Caki2 (cell line): Measurements from ENCODE around the gene RGR. TPM values are rescaled to one million over a fixed set of nuclear protein-coding genes. Genes with fewer than 3 reads are reported as not detected.
A peak's percentile ranks its signal among the peaks of the same experiment; 100 is the strongest.

ENCODE experiments used
- DNase-seq: peaks from one replicate; pipeline ENCODE4 v3.0.0-alpha.2; 2015; ENCODE audit warnings: low read depth
- in situ Hi-C: cut with HindIII; loops from 2 replicates; pipeline ENCODE4 v1.10.0; 2016; ENCODE audit warnings: low sequenced_read_pairs, low pct_unique_long_range_greater_than_20kb, mixed read lengths
- total RNA-seq: library from RNA; depleted of rRNA; stranded (reverse); fragments of >200 nt; shearing (Covaris generic); gene quantifications from 2 replicates; pipeline ENCODE4 v1.2.3, GENCODE V29; 2014; ENCODE audit warnings: low replicate concordance

RGR gene
- total RNA-seq, 1 experiment from 2014 or later, result not detected

DNA sequence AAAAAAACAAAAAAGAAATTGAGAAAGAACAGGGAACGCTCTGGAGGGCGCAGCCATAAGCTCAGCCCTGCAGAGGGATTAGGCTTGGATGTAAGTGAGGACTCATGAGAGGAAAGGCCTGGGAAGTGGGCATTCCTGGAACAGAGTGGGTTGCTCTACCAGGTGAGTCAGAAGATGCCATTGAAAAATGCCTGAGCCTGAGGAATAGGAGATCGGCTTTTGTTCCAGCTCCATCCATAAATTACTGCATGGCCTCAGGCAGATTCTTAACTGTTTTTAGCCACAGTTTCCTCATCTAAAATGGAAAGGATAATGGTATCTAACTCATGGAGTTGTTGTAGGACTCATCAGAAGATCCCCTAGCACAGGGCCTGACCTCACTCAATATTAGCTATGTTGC, 1.1 kb upstream of the RGR start:
- no peak for DNase-seq
- in situ Hi-C loops, result no loop called here

DNA sequence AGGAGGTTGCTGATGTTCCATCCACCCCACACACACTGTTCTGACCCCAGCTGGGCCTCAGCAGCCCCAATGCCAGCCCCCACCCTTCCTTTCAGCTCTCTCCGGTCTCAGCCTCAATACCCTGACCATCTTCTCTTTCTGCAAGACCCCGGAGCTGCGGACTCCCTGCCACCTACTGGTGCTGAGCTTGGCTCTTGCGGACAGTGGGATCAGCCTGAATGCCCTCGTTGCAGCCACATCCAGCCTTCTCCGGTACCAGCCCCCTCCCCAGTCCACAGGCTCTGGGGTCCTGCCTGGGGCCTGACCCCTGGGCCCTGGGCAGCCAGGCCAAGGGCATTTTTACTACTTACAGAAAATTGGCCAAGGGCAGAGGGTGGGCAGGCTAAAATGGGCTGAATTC, 2.6 kb downstream of the RGR start:
- in situ Hi-C loops, result no loop called here
- DNase-seq, result no peak

DNA sequence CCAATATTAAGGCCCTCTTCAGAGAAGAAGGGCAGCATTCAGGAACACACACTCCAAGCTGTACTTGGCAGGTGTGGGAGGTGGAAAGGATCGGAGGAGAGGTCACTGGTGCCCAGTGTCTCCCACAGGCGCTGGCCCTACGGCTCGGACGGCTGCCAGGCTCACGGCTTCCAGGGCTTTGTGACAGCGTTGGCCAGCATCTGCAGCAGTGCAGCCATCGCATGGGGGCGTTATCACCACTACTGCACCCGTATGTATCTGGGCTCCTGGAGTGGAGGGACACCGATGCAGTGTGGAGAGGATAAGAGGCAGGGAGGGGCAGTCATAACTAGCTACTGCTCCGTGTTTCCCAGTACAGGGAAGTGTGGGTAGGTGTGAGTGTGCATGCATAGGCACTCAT, 3.9 kb downstream of the RGR start:
- DNase-seq, result no peak
- in situ Hi-C loops, result no loop called here

DNA sequence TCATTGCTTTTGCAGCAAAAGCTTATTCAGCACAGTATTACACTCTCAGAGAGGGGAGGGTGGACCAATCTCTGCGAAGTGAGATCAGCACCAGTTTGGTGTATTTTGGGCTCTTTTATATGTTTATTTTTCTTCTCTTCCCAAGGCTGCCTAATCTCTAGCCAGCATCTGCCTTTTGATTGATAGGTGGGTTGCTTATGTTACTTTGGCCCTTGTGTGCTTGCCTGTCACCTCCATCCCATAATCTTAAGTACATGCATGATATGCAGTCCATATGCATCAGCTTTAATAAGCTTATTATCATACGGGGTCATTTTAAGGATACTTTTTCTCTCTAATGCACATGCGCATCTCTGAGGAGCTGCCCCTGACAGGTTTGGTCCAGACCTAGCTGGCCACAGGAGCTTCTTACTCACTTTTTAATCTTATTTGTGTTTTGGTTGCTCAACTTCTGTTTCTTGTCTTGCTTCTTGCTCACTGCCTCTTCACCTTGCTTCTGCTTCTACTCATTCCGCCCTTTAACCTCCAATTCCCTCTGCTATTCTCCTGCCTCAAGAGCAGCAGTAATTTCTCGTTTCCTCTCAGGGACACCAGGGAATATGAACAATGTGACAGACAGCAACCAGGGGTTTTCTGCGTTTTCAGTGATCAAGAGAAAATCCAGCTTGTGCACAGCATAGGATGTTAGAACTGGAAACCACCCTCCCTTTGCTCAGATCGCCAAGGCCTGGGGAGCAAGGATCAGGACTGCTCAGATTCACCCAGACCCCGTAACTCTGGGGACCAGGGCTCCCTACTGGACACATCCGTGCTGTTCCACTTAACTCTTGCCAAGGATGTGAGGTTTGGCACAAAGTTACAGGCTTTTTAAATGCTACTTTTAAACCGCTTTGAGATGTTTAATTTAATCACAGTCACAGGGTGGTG, 10.0 kb downstream of the RGR start:
- DNase-seq, result no peak
- in situ Hi-C loops, result no loop called here

DNA sequence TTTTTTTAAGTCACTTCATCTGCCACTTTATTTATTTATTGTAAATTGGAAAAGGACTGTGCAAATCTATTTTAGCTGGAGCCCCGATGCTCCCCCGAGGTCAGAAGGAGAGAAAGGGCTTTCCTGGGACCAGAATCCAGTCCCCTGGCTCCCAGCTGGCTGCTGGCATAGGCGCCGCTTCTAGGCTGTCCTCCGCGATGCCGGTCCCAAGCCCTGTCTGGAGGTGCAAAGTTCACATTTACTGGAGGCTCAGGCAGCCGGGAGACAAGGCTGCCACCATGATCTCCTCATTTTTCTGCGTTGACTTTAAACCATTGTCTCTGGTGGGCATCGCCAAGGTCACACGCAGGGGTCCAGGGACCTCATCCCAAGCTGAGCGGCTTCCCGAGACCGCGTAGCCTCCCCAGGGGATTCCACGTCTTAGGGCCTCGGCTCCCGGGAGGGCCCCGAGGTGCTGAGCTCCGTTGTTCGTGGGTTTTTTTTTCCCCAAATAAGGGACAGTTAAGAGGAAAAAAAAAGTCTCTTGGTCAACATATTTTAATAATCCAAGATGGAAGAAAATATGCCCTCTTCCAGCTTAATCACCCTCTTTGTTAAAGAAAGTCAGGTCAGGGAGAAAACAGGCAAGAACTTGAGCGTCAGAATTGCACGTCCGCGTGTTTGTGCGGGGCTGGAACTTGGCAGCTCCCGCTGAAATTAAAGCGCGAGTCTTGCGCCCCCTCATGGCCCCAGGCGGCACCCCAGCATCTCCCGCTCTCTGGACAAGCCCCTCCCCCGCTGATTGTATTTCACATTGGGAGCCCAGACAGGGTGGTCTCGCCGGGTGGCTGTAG, 11.9 kb downstream of the RGR start:
- in situ Hi-C loops, result no loop called here
- DNase-seq, result no peak

DNA sequence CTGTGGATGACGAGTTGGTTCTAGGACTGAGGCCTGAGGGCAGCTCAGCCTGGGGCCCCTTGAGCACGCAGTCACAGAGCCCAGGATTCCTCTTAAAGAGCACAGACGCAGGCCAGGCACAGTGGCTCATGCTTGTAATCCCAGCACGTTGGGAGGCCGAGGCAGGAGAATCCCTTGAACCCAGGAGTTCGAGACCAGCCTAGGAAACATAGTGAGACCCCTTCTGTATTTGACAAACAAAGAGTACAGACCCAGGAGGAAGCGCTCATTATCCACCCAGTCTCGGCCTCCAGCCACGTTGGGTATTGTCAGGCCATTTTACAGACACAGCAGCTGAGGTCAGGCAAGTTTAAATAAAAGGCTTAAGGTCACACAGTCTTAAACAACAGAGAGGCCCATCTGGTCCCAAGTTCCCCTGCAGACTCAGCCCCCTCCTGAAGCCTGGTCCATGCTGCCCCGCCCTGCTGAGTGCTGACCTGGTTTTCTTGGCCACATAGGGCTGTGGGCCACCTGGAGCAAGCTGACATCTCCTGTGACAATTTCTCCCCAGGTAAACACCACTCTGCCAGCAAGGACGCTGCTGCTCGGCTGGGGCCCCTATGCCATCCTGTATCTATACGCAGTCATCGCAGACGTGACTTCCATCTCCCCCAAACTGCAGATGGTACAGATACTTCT, 12.6 kb downstream of the RGR start:
- no peak for DNase-seq
- in situ Hi-C loops, result no loop called here

DNA sequence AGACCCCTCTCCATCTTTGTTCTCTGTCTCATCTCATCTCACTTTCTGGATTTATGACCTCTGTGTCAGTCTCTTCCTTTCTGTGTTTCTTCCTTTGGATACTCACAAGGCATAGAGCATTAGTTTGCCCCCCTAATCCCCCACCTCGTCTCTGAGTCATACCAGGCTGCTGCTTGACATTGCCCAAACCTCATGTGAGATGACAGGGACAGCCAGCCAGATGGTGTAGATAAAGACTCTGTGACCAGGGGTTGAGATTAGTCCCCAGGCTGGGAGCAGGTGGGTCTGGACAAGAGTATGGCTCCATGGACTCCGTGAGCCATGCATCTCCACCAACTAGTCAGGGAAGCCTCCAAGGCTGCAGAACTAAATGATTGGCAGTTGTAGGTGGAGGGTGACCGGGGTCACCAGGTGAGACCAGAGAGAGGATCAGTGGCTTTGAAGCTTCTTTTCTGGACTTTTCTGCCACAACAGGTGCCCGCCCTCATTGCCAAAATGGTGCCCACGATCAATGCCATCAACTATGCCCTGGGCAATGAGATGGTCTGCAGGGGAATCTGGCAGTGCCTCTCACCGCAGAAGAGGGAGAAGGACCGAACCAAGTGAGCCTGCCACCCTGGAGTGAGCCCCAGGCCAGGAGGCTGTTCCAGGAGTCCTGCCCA, 13.3 kb downstream of the RGR start:
- no peak for DNase-seq
- in situ Hi-C loops, result no loop called here

DNA sequence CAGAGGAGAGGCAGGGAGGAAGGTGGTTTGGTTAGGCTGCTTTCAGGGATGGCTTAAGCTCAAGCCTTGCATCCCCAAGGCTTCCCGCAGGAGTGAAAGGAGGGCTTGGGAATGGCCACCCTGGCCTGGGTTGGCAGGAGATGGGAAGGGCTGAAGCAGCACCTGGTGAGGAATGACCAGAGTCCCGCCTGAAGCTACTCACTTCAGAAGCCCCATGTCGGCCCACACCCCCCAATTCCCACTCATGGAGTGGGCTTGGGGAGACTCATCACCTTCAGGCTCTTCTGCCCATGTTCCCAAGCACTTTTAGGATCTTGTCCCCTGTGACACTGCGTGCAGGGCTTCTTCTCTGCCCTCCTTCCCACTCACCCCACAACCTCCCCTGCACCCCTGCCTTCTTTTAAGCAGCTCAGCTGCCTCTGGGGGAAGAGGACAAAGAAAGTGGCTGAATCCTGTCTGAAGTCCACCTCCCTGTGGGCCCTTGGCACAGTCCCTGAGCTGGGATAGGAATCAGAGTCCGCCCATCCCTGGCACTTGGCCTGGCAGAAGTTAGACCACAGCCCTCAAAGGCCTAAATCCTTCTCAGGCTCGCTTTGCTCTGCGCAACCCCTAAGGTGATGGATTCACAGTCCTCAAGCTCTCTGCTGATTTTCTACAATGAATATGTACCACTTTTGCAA, 16.5 kb downstream of the RGR start:
- in situ Hi-C loops, result no loop called here
- DNase-seq, result no peak

DNA sequence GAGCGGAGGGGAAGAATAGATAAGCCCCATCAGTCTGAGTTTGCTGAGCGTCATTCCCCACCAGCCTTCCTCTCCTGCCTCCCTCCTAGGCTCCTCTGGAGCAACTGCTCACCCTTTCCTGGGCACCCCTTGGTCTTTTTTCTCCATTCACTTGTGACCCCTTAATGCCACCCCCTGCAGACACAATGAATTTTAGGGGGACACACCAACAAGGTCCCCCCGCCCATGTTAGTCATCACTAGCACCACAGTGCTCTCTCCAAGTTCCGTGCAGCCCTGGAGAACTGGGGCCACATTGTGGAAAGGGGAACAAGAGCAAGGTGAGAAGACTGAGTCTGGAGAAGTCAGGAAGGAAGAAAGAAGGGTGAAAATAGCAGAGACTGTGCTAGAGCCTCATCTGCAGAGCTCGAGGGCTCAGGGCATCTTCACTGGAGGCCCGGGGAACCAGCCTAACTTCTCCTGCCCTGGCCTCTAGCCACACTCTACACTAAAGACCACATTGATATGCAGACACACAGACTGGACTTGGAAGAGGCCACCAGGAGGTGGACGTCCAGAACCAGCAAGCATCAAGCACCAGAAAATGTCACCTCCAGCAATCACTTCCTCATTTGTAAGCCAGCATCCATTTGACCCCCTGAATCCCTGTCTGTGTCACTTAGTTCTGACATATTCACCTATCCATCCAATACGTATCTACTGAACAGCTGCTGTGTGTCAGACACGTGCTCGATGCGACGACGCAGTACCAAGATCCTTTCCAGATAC, 17.5 kb downstream of the RGR start:
- no peak for DNase-seq
- in situ Hi-C loops, result no loop called here

DNA sequence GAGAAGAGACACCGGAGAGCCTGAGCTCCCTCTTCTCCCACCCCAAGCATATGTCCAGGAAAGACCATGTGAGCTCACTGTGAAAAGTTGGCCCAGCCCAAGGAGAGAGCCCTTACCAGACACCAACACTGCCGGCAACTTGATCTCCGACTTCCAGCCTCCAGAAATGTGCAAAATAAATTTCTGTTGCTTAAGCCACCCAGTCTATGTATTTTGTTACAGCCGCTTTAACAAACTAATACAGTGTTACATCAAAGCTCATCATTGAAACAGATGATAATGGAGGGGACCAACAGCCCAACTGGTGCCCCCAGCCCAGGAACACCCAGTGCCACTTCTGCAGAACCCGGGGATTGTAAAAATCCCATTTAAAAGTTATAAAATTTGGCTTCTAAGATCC, 18.9 kb downstream of the RGR start:
- DNase-seq, result no peak
- in situ Hi-C loops, result no loop called here

DNA sequence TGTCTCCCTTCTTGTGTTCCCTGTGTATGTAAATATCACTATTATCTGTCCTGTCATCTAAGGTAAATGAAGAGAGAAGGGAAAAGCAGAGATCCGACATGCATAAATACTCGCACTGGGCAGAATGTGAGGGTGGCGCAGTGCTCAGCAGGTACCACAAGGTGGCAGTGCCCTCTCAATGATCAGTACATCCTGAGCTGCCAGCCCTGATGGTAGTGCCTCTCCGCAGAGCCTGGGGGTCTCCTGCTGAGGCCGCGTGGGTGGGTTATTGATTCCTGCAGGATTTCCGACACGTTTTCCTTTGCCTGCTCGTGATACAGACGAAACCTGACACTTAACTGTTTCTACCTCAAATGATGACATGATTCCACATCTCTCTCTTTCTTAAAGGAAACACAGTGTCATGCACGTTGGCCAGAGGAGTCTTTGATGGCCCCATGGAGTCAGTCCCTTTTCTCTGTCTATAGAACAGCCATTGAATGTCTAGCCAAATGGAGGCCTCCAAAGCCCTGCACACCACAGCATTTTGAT, 19.8 kb downstream of the RGR start:
- DNase-seq, result peak; percentile 49
- in situ Hi-C loops, result no loop called here

DNA sequence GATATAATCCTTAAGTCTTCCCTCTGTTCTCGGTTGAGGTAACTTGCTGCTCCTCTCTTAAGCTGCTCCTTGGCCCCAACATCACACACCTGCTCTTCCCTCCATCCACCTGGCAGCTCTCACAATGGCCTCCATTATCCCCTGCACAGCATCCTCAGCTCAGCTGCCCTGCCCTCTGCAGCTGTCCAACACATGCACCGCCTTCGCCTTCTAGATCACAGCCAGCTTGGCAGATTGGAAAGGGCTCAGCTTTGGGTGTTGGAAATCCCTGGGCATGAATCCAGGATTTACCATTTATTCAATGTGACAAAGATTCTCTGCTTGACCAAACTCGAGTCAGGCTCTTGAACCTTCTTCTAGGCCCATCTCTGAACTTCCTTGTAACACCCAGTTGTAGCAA, 20.6 kb downstream of the RGR start:
- in situ Hi-C loops, result no loop called here

DNA sequence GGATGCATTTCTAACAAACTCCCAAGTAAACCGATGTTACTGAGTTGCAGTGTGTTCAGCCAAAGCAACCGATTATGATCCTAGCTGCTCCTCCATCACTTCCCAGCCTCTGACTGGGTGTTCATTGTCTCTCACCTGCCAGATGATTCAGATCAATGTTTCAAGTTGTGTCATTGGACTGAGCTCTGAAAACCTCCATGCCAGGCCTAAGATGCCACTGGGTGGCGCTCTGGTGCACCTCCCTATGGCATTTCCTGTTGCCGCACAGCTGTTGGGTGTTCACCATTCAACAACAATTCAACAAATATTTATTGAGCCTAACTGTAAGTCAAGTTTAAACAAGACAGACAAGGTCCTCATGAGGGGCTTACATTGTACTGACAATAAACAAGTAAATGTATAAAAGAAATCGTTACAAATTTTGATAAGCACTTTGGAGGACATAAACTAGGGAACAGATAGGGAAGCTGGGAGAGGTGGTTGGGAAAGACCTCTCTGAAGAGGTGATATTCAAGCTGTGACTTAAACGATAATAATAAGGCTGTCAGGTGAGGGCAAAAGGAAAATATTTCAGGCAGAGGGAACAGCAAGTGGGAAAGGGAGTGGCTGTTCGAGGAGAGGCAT, 22.8 kb downstream of the RGR start:
- in situ Hi-C loops, result no loop called here
- peak; percentile 7 for DNase-seq

More for the DNA sequence above, 20.6 kb downstream of the RGR start:
- DNase-seq, result no peak

DNA sequence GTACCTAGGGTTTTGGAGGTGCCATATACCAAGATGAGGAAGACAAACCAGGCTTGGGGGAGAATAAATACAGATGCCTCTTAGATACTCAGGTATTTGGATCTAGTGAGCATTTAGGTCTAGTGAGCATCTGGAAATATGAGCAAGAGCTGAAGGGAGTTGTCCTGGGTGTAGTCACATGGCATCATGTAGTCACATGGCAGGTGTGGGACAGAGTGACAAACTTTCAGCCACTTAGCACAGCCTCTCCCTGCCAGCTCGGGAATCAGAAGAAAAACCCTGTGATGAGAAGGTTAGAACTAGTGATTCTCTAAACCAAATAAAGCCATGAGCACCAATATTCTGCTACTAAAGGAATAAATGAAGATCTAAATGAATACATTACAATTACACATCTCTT, 24.3 kb downstream of the RGR start:
- in situ Hi-C loops, result no loop called here
- DNase-seq, result no peak

DNA sequence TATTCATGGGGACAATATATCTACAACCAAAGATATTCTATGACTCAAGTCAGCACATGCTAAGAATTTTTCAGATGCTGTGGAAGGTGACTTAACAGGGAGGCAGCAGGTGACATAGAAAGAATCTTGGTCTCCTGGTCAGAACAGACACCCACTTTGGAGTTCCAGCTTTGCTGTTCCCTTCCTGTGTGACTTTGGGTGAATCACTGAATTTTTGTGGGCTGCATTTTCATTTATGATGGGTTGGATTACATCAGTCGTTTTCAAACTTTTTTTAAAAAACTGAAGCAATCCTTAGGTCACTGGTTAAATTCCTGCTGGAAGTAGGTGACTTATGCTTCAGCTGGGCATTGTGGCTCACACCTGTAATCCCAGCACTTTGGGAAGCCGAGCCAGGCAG, 24.9 kb downstream of the RGR start:
- peak; percentile 7 for DNase-seq
- in situ Hi-C loops, result no loop called here

DNA sequence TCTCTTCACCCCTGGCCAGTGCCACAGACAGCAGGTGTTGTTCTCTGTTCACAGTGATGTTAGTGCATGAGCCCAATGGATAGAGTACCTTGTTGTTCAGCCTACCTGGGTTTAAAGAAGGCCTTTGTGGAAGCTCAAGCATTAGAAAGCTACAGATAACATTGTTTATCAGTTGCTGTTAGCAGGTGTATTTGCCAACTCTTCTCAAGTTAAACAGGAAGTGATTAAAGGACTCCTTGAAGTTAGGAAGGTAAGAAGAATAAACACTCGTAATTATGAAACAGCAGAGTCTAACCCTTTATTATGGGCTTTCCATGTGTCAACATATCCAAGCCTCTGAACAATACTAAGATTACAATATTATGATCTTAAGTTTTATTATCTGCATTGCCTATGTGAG, 25.9 kb downstream of the RGR start:
- DNase-seq, result no peak
- in situ Hi-C loops, result no loop called here
